CD14-positive monocyte (primary cell): ENCODE data around the gene NPM3. TPM values are rescaled to one million over a fixed set of nuclear protein-coding genes. Genes with fewer than 3 reads are reported as not detected.

Source experiments
- DNase-seq, 3 donors: peaks; one replicate each; pipeline ENCODE4 v3.0.0-alpha.2; 2011 to 2022
- H2AFZ ChIP-seq: 2 replicates; pipeline ENCODE4 v1.6.0; 2012; ENCODE audit warnings: mild to moderate bottlenecking, low read depth, low read length, inconsistent platforms; ENCODE audit not compliant: insufficient read depth, poor library complexity, severe bottlenecking
- H3K27ac ChIP-seq, 2 donors: 1 replicate in 1 of 2; 2 replicates in 1 of 2; pipeline ENCODE4 v1.5.1; 2012 to 2013; ENCODE audit warnings: low read length in 2 of 2, control low read depth in 1 of 2, inconsistent platforms in 1 of 2, low read depth in 1 of 2, mild to moderate bottlenecking in 1 of 2
- H3K27me3 ChIP-seq, 2 donors: one replicate each; pipeline versions ENCODE4 v1.6.0 to v1.6.1; 2011 to 2013; ENCODE audit warnings: low read length in 2 of 2; ENCODE audit not compliant: control insufficient read depth in 2 of 2, insufficient read depth in 2 of 2
- H3K36me3 ChIP-seq, 2 donors: replicated peaks in 1 of 2; 1 replicate in 1 of 2; 2 replicates in 1 of 2; pipeline versions ENCODE4 v1.5.1 to v1.6.1; 2012 to 2013; ENCODE audit warnings: low read length in 2 of 2, control low read depth in 1 of 2, inconsistent platforms in 1 of 2, mild to moderate bottlenecking in 1 of 2; ENCODE audit not compliant: insufficient read depth in 2 of 2, control insufficient read depth in 1 of 2
- H3K4me1 ChIP-seq, 2 donors: 1 replicate in 1 of 2; 2 replicates in 1 of 2; pipeline versions ENCODE4 v1.5.1 to v1.6.1; 2012 to 2013; ENCODE audit warnings: low read length in 2 of 2, control low read depth in 1 of 2, inconsistent platforms in 1 of 2, mild to moderate bottlenecking in 1 of 2, moderate library complexity in 1 of 2; ENCODE audit not compliant: insufficient read depth in 2 of 2, control insufficient read depth in 1 of 2
- H3K4me2 ChIP-seq: replicated peaks from 2 replicates; pipeline ENCODE3; 2012; ENCODE audit warnings: low read length, moderate library complexity, mild to moderate bottlenecking; ENCODE audit not compliant: poor library complexity, severe bottlenecking; ENCODE audit errors: extremely low read depth
- H3K4me3 ChIP-seq, 3 experiments: fragments of 200-600 bp in 1 of 3; sonication (generic) in 1 of 3; replicated peaks in 1 of 3; 1 replicate in 2 of 3; 2 replicates in 1 of 3; pipeline ENCODE4 v1.5.1; 2011 to 2013; ENCODE audit warnings: low read length in 3 of 3, mild to moderate bottlenecking in 3 of 3, control low read depth in 2 of 3, low read depth in 2 of 3, inconsistent platforms in 1 of 3, moderate library complexity in 1 of 3
- H3K79me2 ChIP-seq: 2 replicates; pipeline ENCODE4 v1.6.0; 2012; ENCODE audit warnings: mild to moderate bottlenecking, control low read depth, inconsistent platforms, low read length, moderate library complexity; ENCODE audit not compliant: insufficient read depth
- H3K9ac ChIP-seq: 2 replicates; pipeline ENCODE4 v1.6.0; 2017; ENCODE audit warnings: low read length, mild to moderate bottlenecking; ENCODE audit not compliant: insufficient read depth, poor library complexity, severe bottlenecking
- H3K9me3 ChIP-seq, 2 donors: replicated peaks in 1 of 2; 1 replicate in 1 of 2; 2 replicates in 1 of 2; pipeline versions ENCODE4 v1.5.1 to v1.6.1; 2012 to 2013; ENCODE audit warnings: low read length in 2 of 2, control low read depth in 1 of 2; ENCODE audit not compliant: control insufficient read depth in 1 of 2, insufficient read depth in 1 of 2
- H4K20me1 ChIP-seq: 2 replicates; pipeline ENCODE4 v1.6.0; 2012; ENCODE audit warnings: mild to moderate bottlenecking, low read length, control low read depth, moderate library complexity; ENCODE audit not compliant: insufficient read depth
- H3K27ac Mint-ChIP-seq, 7 donors: one replicate each; pipeline ENCODE4 v1.8.0; 2020; ENCODE audit warnings: mild to moderate bottlenecking in 7 of 7, mixed read lengths in 7 of 7, moderate library complexity in 6 of 7, inconsistent platforms in 2 of 7
- H3K27me3 Mint-ChIP-seq, 3 donors: one replicate each; pipeline ENCODE4 v1.8.0; 2021 to 2022; ENCODE audit warnings: low read depth in 3 of 3, mild to moderate bottlenecking in 3 of 3, mixed read lengths in 3 of 3, moderate library complexity in 3 of 3, inconsistent platforms in 1 of 3
- H3K36me3 Mint-ChIP-seq, 2 donors: one replicate each; pipeline ENCODE4 v1.8.0; 2020; ENCODE audit warnings: mixed read lengths in 2 of 2, inconsistent platforms in 1 of 2, mild to moderate bottlenecking in 1 of 2
- H3K4me1 Mint-ChIP-seq: one replicate; pipeline ENCODE4 v1.8.0; 2020; ENCODE audit warnings: mild to moderate bottlenecking, mixed read lengths
- H3K4me3 Mint-ChIP-seq, 2 donors: one replicate each; pipeline ENCODE4 v1.8.0; 2020; ENCODE audit warnings: mild to moderate bottlenecking in 2 of 2, mixed read lengths in 2 of 2, moderate library complexity in 1 of 2
- H3K9me3 Mint-ChIP-seq, 7 donors: one replicate each; pipeline ENCODE4 v1.8.0; 2020 to 2022; ENCODE audit warnings: mixed read lengths in 7 of 7, mild to moderate bottlenecking in 6 of 7, moderate library complexity in 6 of 7, inconsistent platforms in 2 of 7
- CTCF ChIP-seq: fragments of 200-600 bp; IDR thresholded peaks from one replicate; pipeline ENCODE4 v1.8.0; 2022; ENCODE audit warnings: antibody characterized with exemption, mild to moderate bottlenecking
- WGBS: methylation state at CpG from one replicate; pipeline ENCODE4 v1.1.5; 2013; ENCODE audit warnings: missing lambda C conversion rate; ENCODE audit not compliant: insufficient coverage; 5-methylcytosine and 5-hydroxymethylcytosine counted together
- intact Hi-C, 2 donors: fragments of 100-400 bp; cut with micrococcal nuclease; formaldehyde crosslinking; loops; one replicate each; pipeline versions ENCODE4 v1.15.0 to v1.15.1; 2023
- polyA plus RNA-seq, 3 donors: library from polyadenylated mRNA; depleted of rRNA in 1 of 3; unstranded in 2 of 3; stranded (reverse) in 1 of 3; fragments of 300-500 nt in 2 of 3; fragments of >200 nt in 1 of 3; fragmentation: Illumina TruSeq in 2 of 3; gene quantifications; 1 replicate in 2 of 3; 2 replicates in 1 of 3; pipeline ENCODE4 v1.2.3, GENCODE V29; 2012 to 2021

The NPM3 gene
- polyA plus RNA-seq, 3 donors, result 1.2 to 8.1 (median 3.8) TPM

- H3K79me2 ChIP-seq, result no peaks in the 10 kb centered on the region
- H3K27me3 ChIP-seq, result no peaks in the 10 kb centered on the region
- H3K9ac ChIP-seq, result peak overlapping the region; percentile 67
- peaks cover 0 to 9% of the 10 kb centered on the region in 2 donors for H3K36me3 ChIP-seq
- peak overlapping the region; percentile 14 to 76 (median 43) for H3K4me3 ChIP-seq
- no peak for TF ChIP-seq CTCF
- H3K4me2 ChIP-seq, result peak overlapping the region; percentile 89
- Mint-ChIP-seq H3K27ac (peak overlapping the region; percentile 74 to 92 (median 87)), H3K27me3 (peaks cover 0 to 2% (median 0%) of the 10 kb centered on the region in 3 donors), H3K4me3 (peak overlapping the region; percentile 69 to 90), H3K4me1 (peaks cover 46% of the 10 kb centered on the region), H3K9me3 (no peaks in the 10 kb centered on the region), H3K36me3 (peaks cover 10 to 13% of the 10 kb centered on the region in 2 donors)
- intact Hi-C loops, result loop anchor here in 1 of 2 donors (5.0 kb wide), 1 partner anchor 323 kb away; the partner anchor contains the start of gene NOLC1
- H4K20me1 ChIP-seq, result peaks cover 16% of the 10 kb centered on the region
- H3K27ac ChIP-seq, result peak overlapping the region; percentile 44 to 86
- DNase-seq, result peak in 2 of 3 donors; percentile 25 to 47
- H2AFZ ChIP-seq, result peak overlapping the region; percentile 52
- no peaks in the 10 kb centered on the region for H3K9me3 ChIP-seq
- H3K4me1 ChIP-seq, result peaks cover 43 to 46% of the 10 kb centered on the region in 2 donors
- 5% methylated on average over 14 of the region's 31 CpGs for WGBS
These were observed 46.5 kb upstream of the NPM3 start for GRCh38 chr10:101829561-101830315.

GRCh38 chr10:101828766-101829551 lies 45.7 kb upstream of the NPM3 start:
- 77% methylated on average over 28 of the region's 39 CpGs for WGBS
- Histone ChIP-seq H2AFZ (no peak overlapping the region), H3K27me3 (no peaks in the 10 kb centered on the region), H3K79me2 (no peaks in the 10 kb centered on the region), H3K9me3 (no peaks in the 10 kb centered on the region), H3K27ac (no peak overlapping the region), H3K9ac (no peak overlapping the region), H3K36me3 (peaks cover 0 to 9% of the 10 kb centered on the region in 2 donors), H3K4me2 (peak overlapping the region; percentile 89), H3K4me1 (peaks cover 35 to 38% of the 10 kb centered on the region in 2 donors), H4K20me1 (peaks cover 8% of the 10 kb centered on the region), H3K4me3 (peak overlapping the region in 1 of 3 experiments; percentile 50)
- H3K36me3 Mint-ChIP-seq, result peaks cover 10 to 13% of the 10 kb centered on the region in 2 donors
- peak overlapping the region; percentile 21 to 31 for H3K4me3 Mint-ChIP-seq
- peaks cover 38% of the 10 kb centered on the region for H3K4me1 Mint-ChIP-seq
- H3K27me3 Mint-ChIP-seq, result peaks cover 0 to 2% (median 0%) of the 10 kb centered on the region in 3 donors
- H3K27ac Mint-ChIP-seq, result peak overlapping the region in 1 of 7 donors; percentile 3
- DNase-seq, result no peak
- no peaks in the 10 kb centered on the region for H3K9me3 Mint-ChIP-seq
- TF ChIP-seq CTCF, result no peak
- intact Hi-C loops, result no loop called here
